T-cell (primary cell): ENCODE results near the gene INSL6. TPM values are rescaled to one million over a fixed set of nuclear protein-coding genes. Genes with fewer than 3 reads are reported as not detected.

ENCODE experiments used
- ATAC-seq, 4 experiments: fragments of 200-7000 bp in 3 of 4; fragments of 150-1000 bp in 1 of 4; cut with Tn5 transposase; replicated peaks in 1 of 4; 1 replicate in 3 of 4; 2 replicates in 1 of 4; pipeline ENCODE4 v1.10.0; 2021; ENCODE audit warnings: moderate library complexity in 3 of 4, mild to moderate bottlenecking in 2 of 4, moderate number of reproducible peaks in 1 of 4
- CTCF ChIA-PET, 2 donors: fragments of 300-600 bp; sonication (Branson Sonifier 250); formaldehyde crosslinking; loops; one replicate each; lab custom pipeline; 2022; ENCODE audit warnings: antibody characterized with exemption in 2 of 2; lab: Charles Lee
- POLR2A ChIA-PET, 2 donors: fragments of 300-600 bp; sonication (Branson Sonifier 250); formaldehyde crosslinking; loops; one replicate each; lab custom pipeline; 2022; ENCODE audit warnings: antibody characterized with exemption in 2 of 2; lab: Charles Lee
- DNase-seq, 35 experiments: peaks; one replicate each; pipeline versions ENCODE4 v3.0.0 to v3.0.0-alpha.2; 2013 to 2023
- H3K27ac ChIP-seq: one replicate; pipeline ENCODE4 v1.5.1; 2013; ENCODE audit warnings: low read length
- H3K27me3 ChIP-seq, 2 experiments: replicated peaks in 1 of 2; 1 replicate in 1 of 2; 2 replicates in 1 of 2; pipeline versions ENCODE4 v1.6.1 to v1.7.0; 2013; ENCODE audit warnings: low read length in 1 of 2, mixed read lengths in 1 of 2; ENCODE audit not compliant: control insufficient read depth in 2 of 2, insufficient read depth in 2 of 2; ENCODE audit errors: extremely low read depth in 1 of 2
- H3K36me3 ChIP-seq, 2 donors: 1 replicate in 1 of 2; 2 replicates in 1 of 2; pipeline versions ENCODE4 v1.6.1 to v1.7.0; 2013; ENCODE audit warnings: low read length in 1 of 2; ENCODE audit not compliant: control insufficient read depth in 2 of 2, insufficient read depth in 1 of 2; ENCODE audit errors: extremely low read depth in 1 of 2
- H3K4me1 ChIP-seq, 2 experiments: 1 replicate in 1 of 2; 2 replicates in 1 of 2; pipeline versions ENCODE4 v1.6.1 to v1.7.0; 2013; ENCODE audit warnings: low read length in 2 of 2, mixed read lengths in 1 of 2; ENCODE audit not compliant: insufficient read depth in 2 of 2, control insufficient read depth in 1 of 2; ENCODE audit errors: extremely low read depth in 1 of 2
- H3K4me3 ChIP-seq, 2 donors: 1 replicate in 1 of 2; 2 replicates in 1 of 2; pipeline versions ENCODE4 v1.5.1 to v1.7.0; 2013; ENCODE audit warnings: mild to moderate bottlenecking in 2 of 2, low read length in 1 of 2, moderate library complexity in 1 of 2; ENCODE audit not compliant: control insufficient read depth in 1 of 2; ENCODE audit errors: extremely low read depth in 1 of 2
- H3K9me3 ChIP-seq: 2 replicates; pipeline ENCODE4 v1.7.0; 2013
- H3K27ac Mint-ChIP-seq, 2 donors: one replicate each; pipeline ENCODE4 v1.8.0; 2020 to 2021; ENCODE audit warnings: mild to moderate bottlenecking in 2 of 2, mixed read lengths in 2 of 2
- H3K27me3 Mint-ChIP-seq, 2 donors: one replicate each; pipeline ENCODE4 v1.8.0; 2021 to 2022; ENCODE audit warnings: mixed read lengths in 2 of 2
- H3K36me3 Mint-ChIP-seq: one replicate; pipeline ENCODE4 v1.8.0; 2021; ENCODE audit warnings: mixed read lengths
- H3K4me1 Mint-ChIP-seq, 3 donors: one replicate each; pipeline ENCODE4 v1.8.0; 2020 to 2022; ENCODE audit warnings: mixed read lengths in 3 of 3, mild to moderate bottlenecking in 1 of 3
- H3K4me3 Mint-ChIP-seq, 3 donors: one replicate each; pipeline ENCODE4 v1.8.0; 2020 to 2022; ENCODE audit warnings: mild to moderate bottlenecking in 3 of 3, mixed read lengths in 3 of 3, moderate library complexity in 3 of 3
- H3K9me3 Mint-ChIP-seq, 3 donors: one replicate each; pipeline ENCODE4 v1.8.0; 2020 to 2022; ENCODE audit warnings: mixed read lengths in 3 of 3
- WGBS: methylation state at CpG from one replicate; pipeline ENCODE4 v1.1.5; 2013; ENCODE audit warnings: missing lambda C conversion rate; ENCODE audit not compliant: insufficient coverage; 5-methylcytosine and 5-hydroxymethylcytosine counted together
- total RNA-seq, 35 experiments: library from RNA in 6 of 35; stranded (reverse) in 6 of 35; fragments of 120-200 nt in 1 of 35; gene quantifications; one replicate each; pipeline versions ENCODE4 v1.2.1 to v1.2.4 and lab custom pipeline; 2013 to 2026

Gene INSL6
- total RNA-seq, 5 donors from 2014 or later (not counting 1 experiment from before 2014, with no cell fraction given) = not detected

- WGBS = over 99% methylated on average over 21 of the region's 22 CpGs
- H3K4me3 Mint-ChIP-seq = no peak overlapping the region
- no peak for ATAC-seq
- no peak for DNase-seq
- Histone ChIP-seq H3K36me3 (peaks cover 10 to 20% of the 10 kb centered on the region in 2 donors), H3K4me3 (no peak overlapping the region), H3K9me3 (no peaks in the 10 kb centered on the region), H3K4me1 (no peaks in the 10 kb centered on the region), H3K27me3 (no peaks in the 10 kb centered on the region), H3K27ac (no peak overlapping the region)
- CTCF ChIA-PET = no interaction called here
- no peaks in the 10 kb centered on the region for H3K4me1 Mint-ChIP-seq
- H3K27ac Mint-ChIP-seq = no peak overlapping the region
- POLR2A ChIA-PET = no interaction called here
- no peaks in the 10 kb centered on the region for H3K27me3 Mint-ChIP-seq
- H3K36me3 Mint-ChIP-seq = peaks cover 29% of the 10 kb centered on the region
- peaks cover 0 to 13% (median 0%) of the 10 kb centered on the region in 3 donors for H3K9me3 Mint-ChIP-seq
Observed at GRCh38 chr9:5113994-5114748, 71.3 kb downstream of the INSL6 start.

Other genes with a start within 250 kb of the INSL6 start
- gene JAK2, start 200.4 kb downstream of the INSL6 start, total RNA-seq = 10 to 100 TPM; 12.6 to 16.2 (median 15.0) TPM
- gene INSL4, start 45.8 kb upstream of the INSL6 start, total RNA-seq = not detected
- 1 to 10 TPM in 3 of 5 donors, under 1 TPM in 2; 0.86 to 4.6 (median 4.5) TPM for gene RLN2, start 119.1 kb upstream of the INSL6 start, total RNA-seq
- gene RLN1, start 154.2 kb upstream of the INSL6 start, total RNA-seq = 1 to 10 TPM; 1.6 to 4.8 (median 3.5) TPM